HepG2 (cell line): Measurements from ENCODE around the gene BRI3BP. TPM values are rescaled to one million over a fixed set of nuclear protein-coding genes. Genes with fewer than 3 reads are reported as not detected.

Experiments used
- ATAC-seq: fragments of 200-7000 bp; cut with Tn5 transposase; 3 replicates; pipeline ENCODE4 v1.9.1; 2020; ENCODE audit warnings: mild to moderate bottlenecking, moderate library complexity
- BruUV-seq: library from RNA; stranded (reverse); fragments of 400-500 nt; replicated peaks from 2 replicates; lab custom pipeline; 2021; lab: Mats Ljungman, UMichigan
- CTCF ChIA-PET: fragments of 300-600 bp; formaldehyde crosslinking; extraction: SDS; loops from one replicate; lab custom pipeline; 2021; ENCODE audit warnings: low total read pairs, inconsistent platforms, low intra/inter-chr PET ratio; lab: Yijun Ruan, JAX
- POLR2A ChIA-PET: fragments of 350-600 bp; sonication (Branson Sonifier 250); formaldehyde crosslinking; loops from one replicate; lab custom pipeline; 2020; ENCODE audit warnings: antibody characterized with exemption, inconsistent platforms; lab: Yijun Ruan, JAX
- DNase-seq: peaks from one replicate; pipeline ENCODE4 v3.0.0-alpha.2; 2015; ENCODE audit warnings: low spot score
- FAIRE-seq: peaks from 3 replicates; lab custom pipeline; 2011; peaks lifted over from hg19 to GRCh38; lab: Jason Lieb, UNC
- H2AFZ ChIP-seq: one replicate; pipeline ENCODE4 v1.6.1; 2011; ENCODE audit warnings: low read length, inconsistent platforms
- H3K27ac ChIP-seq: fragments of 300-600 bp; 3 replicates; pipeline ENCODE4 v1.8.0; 2011; ENCODE audit warnings: mixed run types, mild to moderate bottlenecking, mixed read lengths, low read length, inconsistent platforms; ENCODE audit not compliant: insufficient read depth; ENCODE audit errors: extremely low read length
- H3K27me3 ChIP-seq, 2 experiments: fragments of 200-600 bp in 1 of 2; 2 replicates in 1 of 2; 3 replicates in 1 of 2; pipeline versions ENCODE4 v1.6.0 to v1.8.0; 2011; ENCODE audit warnings: low read length in 2 of 2, mild to moderate bottlenecking in 2 of 2, moderate library complexity in 2 of 2, inconsistent platforms in 1 of 2; ENCODE audit not compliant: insufficient read depth in 2 of 2, control insufficient read depth in 1 of 2
- H3K36me3 ChIP-seq, 2 experiments: fragments of 200-600 bp in 1 of 2; replicated peaks in 1 of 2; 2 replicates in 1 of 2; 3 replicates in 1 of 2; pipeline versions ENCODE4 v1.5.1 to v1.8.0; 2011; ENCODE audit warnings: low read length in 2 of 2, inconsistent platforms in 1 of 2; ENCODE audit not compliant: insufficient read depth in 2 of 2, control insufficient read depth in 1 of 2
- H3K4me1 ChIP-seq: 2 replicates; pipeline ENCODE4 v1.5.1; 2012; ENCODE audit warnings: low read length, inconsistent platforms; ENCODE audit not compliant: insufficient read depth
- H3K4me2 ChIP-seq: 2 replicates; pipeline ENCODE4 v1.6.0; 2011; ENCODE audit warnings: low read depth, low read length, inconsistent platforms
- H3K4me3 ChIP-seq, 3 experiments: fragments of 200-600 bp in 1 of 3; sonication (generic), shearing (Covaris generic) in 1 of 3; replicated peaks in 1 of 3; 2 replicates each; pipeline ENCODE4 v1.5.1; 2011 to 2016; ENCODE audit warnings: low read length in 3 of 3, inconsistent platforms in 2 of 3, low read depth in 2 of 3, mild to moderate bottlenecking in 2 of 3, control low read depth in 1 of 3, mixed read lengths in 1 of 3; ENCODE audit not compliant: insufficient read depth in 1 of 3
- H3K79me2 ChIP-seq: one replicate; pipeline ENCODE4 v1.6.1; 2011; ENCODE audit warnings: low read length, inconsistent platforms; ENCODE audit not compliant: insufficient read depth
- H3K9ac ChIP-seq: 2 replicates; pipeline ENCODE4 v1.6.0; 2011; ENCODE audit warnings: mild to moderate bottlenecking, low read depth, low read length, inconsistent platforms; ENCODE audit not compliant: insufficient read depth
- H3K9me3 ChIP-seq: 2 replicates; pipeline ENCODE4 v1.5.1; 2012; ENCODE audit warnings: mild to moderate bottlenecking, low read length
- H4K20me1 ChIP-seq: 2 replicates; pipeline ENCODE4 v1.6.0; 2011; ENCODE audit warnings: inconsistent platforms, mild to moderate bottlenecking, low read length, moderate library complexity; ENCODE audit not compliant: insufficient read depth
- CHD4 ChIP-seq: fragments of 200-600 bp; sonication (generic); IDR thresholded peaks from 2 replicates; pipeline ENCODE4 v1.7.0; 2017; ENCODE audit warnings: mild to moderate bottlenecking, low read length, borderline replicate concordance
- REL ChIP-seq: sonication (generic); formaldehyde crosslinking; conservative IDR thresholded peaks from 2 replicates; pipeline ENCODE4 v1.8.0; 2022; ENCODE audit warnings: mild to moderate bottlenecking, missing genetic modification reagents, moderate library complexity
- RFX5 ChIP-seq: IDR thresholded peaks from 2 replicates; pipeline ENCODE4 v1.6.1; 2011; ENCODE audit warnings: low read depth, low read length, improper control_type of control experiment
- SYNCRIP ChIP-seq: fragments of 200-400 bp; formaldehyde crosslinking; IDR thresholded peaks from 2 replicates; pipeline ENCODE4 v1.6.1; 2018; ENCODE audit warnings: mild to moderate bottlenecking, low read depth, low read length; ENCODE audit not compliant: insufficient read depth
- TOPORS ChIP-seq: sonication (generic); formaldehyde crosslinking; IDR thresholded peaks from 2 replicates; pipeline ENCODE4 v1.8.0; 2023; ENCODE audit warnings: mild to moderate bottlenecking, missing genetic modification reagents
- ZNF674 ChIP-seq: sonication (generic); formaldehyde crosslinking; IDR thresholded peaks from 2 replicates; pipeline ENCODE4 v1.5.0; 2020; ENCODE audit warnings: low read depth, mild to moderate bottlenecking, missing genetic modification reagents
- ZNF678 ChIP-seq: sonication (generic); formaldehyde crosslinking; IDR thresholded peaks from 2 replicates; pipeline ENCODE4 v1.4.0; 2020; ENCODE audit warnings: mild to moderate bottlenecking, missing genetic modification reagents
- WGBS: methylation state at CpG from one replicate; pipeline ENCODE4 v1.1.6; 2017; ENCODE audit warnings: low lambda C conversion rate; 5-methylcytosine and 5-hydroxymethylcytosine counted together
- in situ Hi-C: cut with HindIII; loops from 2 replicates; pipeline ENCODE4 v1.10.0; 2017; ENCODE audit warnings: low pct_unique_long_range_greater_than_20kb; ENCODE audit not compliant: extremely low pct_ligation_motif_present
- intact Hi-C: fragments of 100-400 bp; cut with micrococcal nuclease; formaldehyde crosslinking; loops from one replicate; pipeline ENCODE4 v1.10.0; 2022; ENCODE audit not compliant: unreplicated experiment
- polyA plus RNA-seq, 8 experiments: library from polyadenylated mRNA; depleted of rRNA in 3 of 8; stranded (reverse) in 7 of 8; unstranded in 1 of 8; fragments of >200 nt; fragmentation: Illumina TruSeq in 4 of 8; extraction: Trizol in 4 of 8; gene quantifications; 2 replicates each; pipeline versions ENCODE4 v1.2.1 to v1.2.3, GENCODE V29; 2011 to 2016; ENCODE audit warnings: low read depth in 4 of 8, missing spikeins in 1 of 8, mixed read lengths in 1 of 8; ENCODE audit not compliant: insufficient read depth in 1 of 8
- total RNA-seq, 5 experiments: library from RNA; depleted of rRNA; stranded (reverse); fragments of >200 nt; fragmentation: Illumina TruSeq; extraction: Trizol; gene quantifications; 2 replicates each; pipeline ENCODE4 v1.2.3, GENCODE V29; 2016; ENCODE audit warnings: low read depth in 1 of 5
- TF ChIP-seq, protein P1 (sequence below): sonication (generic); formaldehyde crosslinking; IDR thresholded peaks from 2 replicates; pipeline ENCODE4 v1.4.0; 2020; ENCODE audit warnings: missing genetic modification reagents, borderline replicate concordance
- TF ChIP-seq, protein P2 (sequence below): sonication (generic); formaldehyde crosslinking; IDR thresholded peaks from 2 replicates; pipeline ENCODE4 v1.4.0; 2020; ENCODE audit warnings: missing genetic modification reagents, borderline replicate concordance
- TF ChIP-seq, protein P3 (sequence below): sonication (generic); formaldehyde crosslinking; IDR thresholded peaks from 2 replicates; pipeline ENCODE4 v1.8.0; 2022; ENCODE audit warnings: mild to moderate bottlenecking, missing genetic modification reagents, moderate library complexity

BRI3BP gene
- total and polyA plus RNA-seq, 2 of the 13 experiments (the other 11 are each of a cell fraction or from before 2014, with no cell fraction given) = 7.5 to 21.1 TPM

DNA sequence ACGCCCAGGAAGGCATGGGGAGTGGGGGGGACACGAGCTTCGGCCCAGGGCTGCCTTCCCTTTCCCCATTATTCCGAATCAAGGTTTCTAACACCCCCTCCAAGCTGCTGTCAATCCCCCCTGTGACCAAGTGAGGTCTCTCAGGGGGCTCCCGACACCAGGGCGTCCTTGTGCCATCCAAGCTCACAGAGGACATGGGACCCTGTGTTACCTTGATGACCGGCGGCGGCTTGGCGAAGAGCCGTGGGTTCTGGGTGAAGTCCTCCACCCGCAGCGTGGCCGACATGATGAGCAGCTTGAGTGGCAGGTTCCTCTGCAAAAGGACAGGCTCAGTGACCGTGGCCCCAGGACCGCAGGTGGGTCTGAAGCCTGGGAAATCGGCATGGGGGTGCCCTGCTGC lies 24.8 kb upstream of the BRI3BP start:
- Histone ChIP-seq H3K27ac (no peak overlapping the region), H3K36me3 (peaks cover 39 to 66% of the 10 kb centered on the region in 2 experiments; a peak in 4 of 5 replicates), H3K79me2 (no peaks in the 10 kb centered on the region), H3K9ac (no peak overlapping the region), H4K20me1 (no peaks in the 10 kb centered on the region), H3K4me1 (no peaks in the 10 kb centered on the region), H3K9me3 (no peaks in the 10 kb centered on the region), H3K27me3 (no peaks in the 10 kb centered on the region), H3K4me3 (no peak overlapping the region), H3K4me2 (no peak overlapping the region), H2AFZ (no peak overlapping the region)
- intact Hi-C loops (no loop called here), in situ Hi-C loops (no loop called here)
- no CpG with 5 or more reads among the region's 17 CpGs for WGBS
- BruUV-seq = no TSS peak
- ATAC-seq (no peak), FAIRE-seq (no peak), DNase-seq (no peak)
- TF ChIP-seq, protein P1, sequence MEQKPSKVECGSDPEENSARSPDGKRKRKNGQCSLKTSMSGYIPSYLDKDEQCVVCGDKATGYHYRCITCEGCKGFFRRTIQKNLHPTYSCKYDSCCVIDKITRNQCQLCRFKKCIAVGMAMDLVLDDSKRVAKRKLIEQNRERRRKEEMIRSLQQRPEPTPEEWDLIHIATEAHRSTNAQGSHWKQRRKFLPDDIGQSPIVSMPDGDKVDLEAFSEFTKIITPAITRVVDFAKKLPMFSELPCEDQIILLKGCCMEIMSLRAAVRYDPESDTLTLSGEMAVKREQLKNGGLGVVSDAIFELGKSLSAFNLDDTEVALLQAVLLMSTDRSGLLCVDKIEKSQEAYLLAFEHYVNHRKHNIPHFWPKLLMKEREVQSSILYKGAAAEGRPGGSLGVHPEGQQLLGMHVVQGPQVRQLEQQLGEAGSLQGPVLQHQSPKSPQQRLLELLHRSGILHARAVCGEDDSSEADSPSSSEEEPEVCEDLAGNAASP (CRISPR knock-in tag) = no peak
- CTCF ChIA-PET = no interaction called here
- POLR2A ChIA-PET = no interaction called here

DNA sequence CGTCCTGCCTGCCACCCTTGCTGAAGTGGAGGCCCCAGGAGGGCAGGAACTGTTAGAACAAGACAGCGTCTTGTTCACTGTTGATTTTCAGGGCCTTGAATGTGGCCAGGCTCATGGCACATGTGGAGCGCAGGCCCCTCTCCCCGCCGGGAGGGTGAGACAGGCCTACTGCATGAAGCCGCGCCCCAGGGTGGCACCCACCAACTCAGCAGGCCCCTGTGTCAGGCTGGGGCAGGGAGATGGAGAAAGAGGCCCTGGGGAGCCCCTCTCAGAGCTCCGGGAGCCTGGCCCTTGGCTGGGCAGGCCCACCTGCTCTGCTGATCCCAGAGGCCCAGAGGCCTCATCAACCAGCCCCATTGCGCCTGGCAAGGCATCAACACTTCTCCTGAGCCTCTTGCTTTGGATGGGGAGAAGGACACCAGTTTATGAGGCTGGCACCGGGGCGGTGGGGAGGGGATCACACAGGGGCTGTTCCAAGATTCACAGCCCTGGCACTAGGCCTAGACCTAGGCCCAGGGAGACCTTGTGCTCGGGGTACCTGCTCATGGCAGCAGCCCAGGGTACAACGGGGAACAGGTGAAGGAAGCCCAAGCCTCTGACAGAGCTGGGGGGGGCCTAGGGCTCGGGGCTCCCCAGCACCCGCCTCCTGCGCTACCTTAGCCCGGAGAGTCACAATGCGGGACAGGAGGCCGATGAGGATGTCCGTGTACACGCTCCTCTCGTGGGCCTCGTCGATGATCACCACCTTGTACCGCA lies 22.6 kb upstream of the BRI3BP start:
- ChIA-PET POLR2A (no interaction called here), CTCF (no interaction called here)
- no peaks in the 10 kb centered on the region for H3K79me2 ChIP-seq
- peaks cover 33 to 63% of the 10 kb centered on the region in 2 experiments; a peak in 4 of 5 replicates for H3K36me3 ChIP-seq
- no TSS peak for BruUV-seq
- H3K4me1 ChIP-seq = no peaks in the 10 kb centered on the region
- no peaks in the 10 kb centered on the region for H3K9me3 ChIP-seq
- no peak overlapping the region for H3K9ac ChIP-seq
- H3K27ac ChIP-seq = no peak overlapping the region
- in situ Hi-C loops = no loop called here
- no peak for ATAC-seq
- 100% methylated on average over 11 of the region's 25 CpGs for WGBS
- no peak overlapping the region for H3K4me3 ChIP-seq
- intact Hi-C loops = no loop called here
- no peak overlapping the region for H3K4me2 ChIP-seq
- no peak for DNase-seq
- H4K20me1 ChIP-seq = no peaks in the 10 kb centered on the region
- H2AFZ ChIP-seq = no peak overlapping the region
- no peaks in the 10 kb centered on the region for H3K27me3 ChIP-seq
- FAIRE-seq = no peak
- TF ChIP-seq TOPORS (CRISPR knock-in tag) = no peak
- TF ChIP-seq, protein P2, sequence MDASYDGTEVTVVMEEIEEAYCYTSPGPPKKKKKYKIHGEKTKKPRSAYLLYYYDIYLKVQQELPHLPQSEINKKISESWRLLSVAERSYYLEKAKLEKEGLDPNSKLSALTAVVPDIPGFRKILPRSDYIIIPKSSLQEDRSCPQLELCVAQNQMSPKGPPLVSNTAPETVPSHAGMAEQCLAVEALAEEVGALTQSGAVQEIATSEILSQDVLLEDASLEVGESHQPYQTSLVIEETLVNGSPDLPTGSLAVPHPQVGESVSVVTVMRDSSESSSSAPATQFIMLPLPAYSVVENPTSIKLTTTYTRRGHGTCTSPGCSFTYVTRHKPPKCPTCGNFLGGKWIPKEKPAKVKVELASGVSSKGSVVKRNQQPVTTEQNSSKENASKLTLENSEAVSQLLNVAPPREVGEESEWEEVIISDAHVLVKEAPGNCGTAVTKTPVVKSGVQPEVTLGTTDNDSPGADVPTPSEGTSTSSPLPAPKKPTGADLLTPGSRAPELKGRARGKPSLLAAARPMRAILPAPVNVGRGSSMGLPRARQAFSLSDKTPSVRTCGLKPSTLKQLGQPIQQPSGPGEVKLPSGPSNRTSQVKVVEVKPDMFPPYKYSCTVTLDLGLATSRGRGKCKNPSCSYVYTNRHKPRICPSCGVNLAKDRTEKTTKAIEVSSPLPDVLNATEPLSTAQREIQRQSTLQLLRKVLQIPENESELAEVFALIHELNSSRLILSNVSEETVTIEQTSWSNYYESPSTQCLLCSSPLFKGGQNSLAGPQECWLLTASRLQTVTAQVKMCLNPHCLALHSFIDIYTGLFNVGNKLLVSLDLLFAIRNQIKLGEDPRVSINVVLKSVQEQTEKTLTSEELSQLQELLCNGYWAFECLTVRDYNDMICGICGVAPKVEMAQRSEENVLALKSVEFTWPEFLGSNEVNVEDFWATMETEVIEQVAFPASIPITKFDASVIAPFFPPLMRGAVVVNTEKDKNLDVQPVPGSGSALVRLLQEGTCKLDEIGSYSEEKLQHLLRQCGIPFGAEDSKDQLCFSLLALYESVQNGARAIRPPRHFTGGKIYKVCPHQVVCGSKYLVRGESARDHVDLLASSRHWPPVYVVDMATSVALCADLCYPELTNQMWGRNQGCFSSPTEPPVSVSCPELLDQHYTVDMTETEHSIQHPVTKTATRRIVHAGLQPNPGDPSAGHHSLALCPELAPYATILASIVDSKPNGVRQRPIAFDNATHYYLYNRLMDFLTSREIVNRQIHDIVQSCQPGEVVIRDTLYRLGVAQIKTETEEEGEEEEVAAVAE = no peak
- no peak for TF ChIP-seq REL (CRISPR knock-in tag)
- no peak for TF ChIP-seq CHD4
- no peak for TF ChIP-seq RFX5
- no peak for TF ChIP-seq ZNF674
- TF ChIP-seq ZNF678 (CRISPR knock-in tag) = no peak
- no peak for TF ChIP-seq SYNCRIP
- TF ChIP-seq, protein P3, sequence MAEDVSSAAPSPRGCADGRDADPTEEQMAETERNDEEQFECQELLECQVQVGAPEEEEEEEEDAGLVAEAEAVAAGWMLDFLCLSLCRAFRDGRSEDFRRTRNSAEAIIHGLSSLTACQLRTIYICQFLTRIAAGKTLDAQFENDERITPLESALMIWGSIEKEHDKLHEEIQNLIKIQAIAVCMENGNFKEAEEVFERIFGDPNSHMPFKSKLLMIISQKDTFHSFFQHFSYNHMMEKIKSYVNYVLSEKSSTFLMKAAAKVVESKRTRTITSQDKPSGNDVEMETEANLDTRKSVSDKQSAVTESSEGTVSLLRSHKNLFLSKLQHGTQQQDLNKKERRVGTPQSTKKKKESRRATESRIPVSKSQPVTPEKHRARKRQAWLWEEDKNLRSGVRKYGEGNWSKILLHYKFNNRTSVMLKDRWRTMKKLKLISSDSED (CRISPR knock-in tag) = no peak
